ENCODE results near the gene DCHS2.
A peak's percentile ranks its signal among the peaks of the same experiment; 100 is the strongest.

DCHS2 gene

GRCh38 chr4:154441982-154442381, 49.6 kb downstream of the DCHS2 start:
- no peaks in the 10 kb centered on the region for H3K36me3 Mint-ChIP-seq (ENCODE audit: low read depth)
- no peaks in the 10 kb centered on the region for H3K9me3 Mint-ChIP-seq
- H3K27me3 Mint-ChIP-seq (ENCODE audit: low read depth), result no peaks in the 10 kb centered on the region
- no peak overlapping the region for H3K4me3 Mint-ChIP-seq
- no peak for TF ChIP-seq CTCF (IDR thresholded peaks at IDR 0.05; ENCODE audit: unreplicated experiment in 3 of 3)
- H3K27ac Mint-ChIP-seq, result no peak overlapping the region
- peaks cover 1% of the 10 kb centered on the region for H3K4me1 Mint-ChIP-seq

- Mint-ChIP-seq H3K9me3 (no peaks in the 10 kb centered on the region), H3K27ac (peak overlapping the region; percentile 4 to 63 (median 18)), H3K36me3 (ENCODE audit: low read depth) (no peaks in the 10 kb centered on the region), H3K27me3 (ENCODE audit: low read depth) (no peaks in the 10 kb centered on the region), H3K4me1 (peaks cover 3% of the 10 kb centered on the region), H3K4me3 (no peak overlapping the region)
- TF ChIP-seq CTCF (IDR thresholded peaks at IDR 0.05; ENCODE audit: unreplicated experiment in 3 of 3), result no peak
Measured at GRCh38 chr4:154441124-154441523, 50.5 kb downstream of the DCHS2 start.

- Mint-ChIP-seq H3K36me3 (ENCODE audit: low read depth) (no peaks in the 10 kb centered on the region), H3K27me3 (ENCODE audit: low read depth) (no peaks in the 10 kb centered on the region), H3K9me3 (no peaks in the 10 kb centered on the region), H3K4me1 (peaks cover 3% of the 10 kb centered on the region), H3K4me3 (no peak overlapping the region), H3K27ac (no peak overlapping the region)
- TF ChIP-seq CTCF (IDR thresholded peaks at IDR 0.05; ENCODE audit: unreplicated experiment in 3 of 3), result no peak
Measured at GRCh38 chr4:154439224-154439623, 52.4 kb downstream of the DCHS2 start.

- Mint-ChIP-seq H3K27me3 (ENCODE audit: low read depth) (peaks cover under 1% of the 10 kb centered on the region), H3K27ac (no peak overlapping the region), H3K4me1 (peaks cover 5% of the 10 kb centered on the region), H3K36me3 (ENCODE audit: low read depth) (no peaks in the 10 kb centered on the region), H3K4me3 (no peak overlapping the region), H3K9me3 (no peaks in the 10 kb centered on the region)
- TF ChIP-seq CTCF (IDR thresholded peaks at IDR 0.05; ENCODE audit: unreplicated experiment in 3 of 3), result no peak
Measured at GRCh38 chr4:154435895-154436294, 55.7 kb downstream of the DCHS2 start.

- Mint-ChIP-seq H3K4me1 (peaks cover 19% of the 10 kb centered on the region), H3K36me3 (ENCODE audit: low read depth) (no peaks in the 10 kb centered on the region), H3K27me3 (ENCODE audit: low read depth) (peaks cover 4% of the 10 kb centered on the region), H3K9me3 (no peaks in the 10 kb centered on the region), H3K4me3 (no peak overlapping the region), H3K27ac (no peak overlapping the region)
- no peak for TF ChIP-seq CTCF (IDR thresholded peaks at IDR 0.05; ENCODE audit: unreplicated experiment in 3 of 3)
Measured at GRCh38 chr4:154433543-154433942, 58.1 kb downstream of the DCHS2 start.

- Mint-ChIP-seq H3K36me3 (ENCODE audit: low read depth) (no peaks in the 10 kb centered on the region), H3K27me3 (ENCODE audit: low read depth) (peaks cover 7% of the 10 kb centered on the region), H3K27ac (peak overlapping the region in 2 of 3 experiments; percentile 42 to 56), H3K4me3 (no peak overlapping the region), H3K4me1 (peaks cover 43% of the 10 kb centered on the region), H3K9me3 (no peaks in the 10 kb centered on the region)
- no peak for TF ChIP-seq CTCF (IDR thresholded peaks at IDR 0.05; ENCODE audit: unreplicated experiment in 3 of 3)
Measured at GRCh38 chr4:154429176-154429575, 62.4 kb downstream of the DCHS2 start.

Measured in nephron (organoid).